GM19351 (cell line): ENCODE data around the gene OCLN.
"Not testable (repeated sequence)": the region's sequence is repeated elsewhere in the genome, so short reads cannot be mapped to it uniquely, and the experiment has no call there.

Source experiments
- ATAC-seq: cut with Tn5 transposase; IDR thresholded peaks from one replicate; pipeline ENCODE4 v1.9.1; 2021; ENCODE audit warnings: mild to moderate bottlenecking, moderate library complexity; ENCODE audit not compliant: unreplicated experiment

OCLN gene

GRCh38 chr5:69527128-69527770 is 34.7 kb downstream of the OCLN start:
- no peak for ATAC-seq

DNA sequence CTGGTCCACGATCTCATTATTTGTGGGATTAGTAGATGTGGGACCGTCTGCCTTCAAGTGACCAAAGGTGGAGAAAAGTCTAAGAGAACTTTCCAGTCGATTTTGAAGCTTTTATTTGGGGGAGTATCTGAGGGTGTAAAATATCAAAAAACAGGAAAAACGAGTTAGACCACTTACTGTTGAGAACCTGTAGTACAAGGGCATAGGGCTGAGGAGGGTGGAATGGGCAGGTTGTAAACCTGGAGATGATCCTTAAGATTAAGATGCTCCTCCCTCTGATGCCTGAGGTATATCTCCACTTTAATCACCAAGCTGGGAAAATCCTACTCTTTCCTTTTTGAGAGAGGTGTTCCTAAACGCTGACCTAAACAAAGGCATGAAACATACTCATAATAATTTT is 35.4 kb downstream of the OCLN start:
- no peak for ATAC-seq

DNA sequence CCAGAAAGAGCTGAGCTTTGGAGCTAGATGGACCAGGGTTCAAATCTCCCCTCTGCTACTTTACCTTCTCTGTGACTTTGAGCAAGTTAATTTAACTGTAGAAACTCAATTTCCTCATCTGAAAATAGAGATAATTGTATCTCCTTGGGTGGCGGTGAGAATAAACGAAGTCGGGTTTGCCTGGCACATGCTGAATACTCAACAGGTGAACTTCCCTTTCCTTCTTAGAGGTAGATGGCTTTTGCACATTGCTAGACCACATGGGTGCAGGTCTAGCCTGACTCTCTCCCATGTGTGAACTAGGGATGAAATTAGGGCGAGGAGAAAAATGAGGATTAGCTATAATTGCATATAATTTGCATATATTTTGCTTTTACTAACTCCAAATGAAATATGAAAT is 36.0 kb downstream of the OCLN start:
- ATAC-seq = no peak

DNA sequence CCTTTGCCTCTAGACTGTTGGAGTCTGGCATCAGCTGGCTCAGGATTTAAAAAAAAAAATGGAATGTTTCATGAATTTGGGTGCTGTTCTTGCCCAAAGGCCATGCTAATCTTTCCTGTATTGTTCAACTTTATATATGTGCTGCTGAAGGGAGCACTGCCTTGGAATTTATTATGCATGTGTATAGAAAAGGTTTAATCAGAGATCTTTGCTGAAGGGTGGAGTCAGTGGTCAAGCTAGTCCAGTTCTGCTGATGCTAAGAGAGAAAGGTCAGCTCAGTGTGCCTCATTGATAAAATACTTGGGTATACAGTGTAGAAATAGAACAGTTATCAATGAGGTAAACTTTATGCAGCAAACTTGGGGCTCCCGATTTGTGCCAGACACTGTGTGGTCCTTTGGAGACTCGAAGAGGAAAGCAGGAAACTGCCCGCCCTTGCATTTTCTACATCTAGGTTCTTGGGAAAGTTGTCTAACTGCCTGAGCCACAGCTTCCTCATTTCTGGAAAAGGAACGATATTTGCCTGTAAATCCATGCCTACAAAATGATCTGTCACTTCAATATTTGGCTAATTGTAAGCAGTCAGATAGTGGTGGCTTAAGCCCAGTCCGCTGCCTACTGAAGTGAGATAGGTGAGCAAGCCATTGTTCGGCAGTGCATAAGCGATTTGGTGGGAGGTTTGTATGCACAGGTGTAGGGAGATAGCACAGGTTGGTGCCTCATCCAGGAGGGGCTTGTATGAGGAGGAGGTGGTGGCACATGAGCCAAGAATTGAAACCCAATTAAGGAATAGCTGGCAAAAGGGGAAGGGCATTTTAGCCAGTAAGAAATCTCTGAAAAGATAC is 38.2 kb downstream of the OCLN start:
- ATAC-seq = no peak

DNA sequence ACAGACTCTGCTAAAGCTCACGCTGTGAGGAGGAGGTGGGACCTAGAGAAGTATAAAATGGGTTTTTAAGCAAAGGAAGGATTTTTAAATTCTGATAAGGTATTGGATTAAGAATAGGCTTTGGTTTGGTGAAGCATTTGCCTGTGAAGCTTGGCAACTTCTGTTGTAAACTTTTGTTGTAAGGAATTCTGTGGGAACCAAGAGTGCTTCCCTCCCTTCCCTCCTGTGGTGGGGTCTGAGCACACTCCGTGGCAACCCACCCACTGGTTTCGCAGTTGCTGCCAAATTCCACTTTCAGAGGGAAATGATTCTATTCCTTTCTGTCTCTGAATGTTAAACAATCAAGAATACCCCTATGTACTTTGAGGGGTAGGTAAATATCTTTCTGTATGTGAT is 38.8 kb downstream of the OCLN start:
- no peak for ATAC-seq

DNA sequence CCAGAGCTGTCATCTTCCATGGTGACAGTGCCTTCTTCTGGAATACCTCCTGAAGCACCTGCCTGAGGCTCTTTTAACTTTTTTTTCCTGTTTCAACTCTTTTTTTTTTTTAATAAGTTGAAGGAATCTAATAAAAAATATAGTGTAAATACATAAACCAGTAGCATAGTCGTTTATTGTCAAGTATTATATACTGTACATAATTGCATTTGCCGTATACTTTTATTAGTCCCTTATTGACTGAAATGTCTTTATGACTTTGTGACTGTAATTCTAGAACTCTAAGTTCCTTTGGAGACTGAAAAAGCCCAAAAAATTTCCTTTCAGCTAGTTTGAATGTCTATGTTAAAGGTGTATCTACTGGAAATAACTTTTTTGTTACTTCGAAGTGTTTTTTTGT is 45.3 kb downstream of the OCLN start:
- ATAC-seq = not testable (repeated sequence)

DNA sequence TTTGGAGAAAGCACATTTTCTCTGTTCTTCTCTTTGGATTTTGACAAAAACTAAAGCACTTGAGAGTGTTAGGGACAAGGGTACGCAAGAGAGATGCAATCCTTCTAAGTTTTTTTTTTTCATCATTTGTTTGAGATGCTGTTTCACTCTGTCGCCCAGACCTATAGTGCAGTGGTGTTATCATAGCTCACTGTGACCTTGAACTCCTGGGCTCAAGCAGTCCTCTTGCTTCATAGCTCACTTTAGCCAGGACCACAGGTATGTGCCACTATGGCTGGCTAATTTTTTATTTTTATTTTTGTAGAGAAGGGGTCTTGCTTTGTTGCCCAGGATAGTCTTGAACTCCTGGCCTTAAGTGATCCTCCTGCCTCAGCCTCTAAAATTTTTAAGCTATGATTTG is 46.1 kb downstream of the OCLN start:
- ATAC-seq = not testable (repeated sequence)

DNA sequence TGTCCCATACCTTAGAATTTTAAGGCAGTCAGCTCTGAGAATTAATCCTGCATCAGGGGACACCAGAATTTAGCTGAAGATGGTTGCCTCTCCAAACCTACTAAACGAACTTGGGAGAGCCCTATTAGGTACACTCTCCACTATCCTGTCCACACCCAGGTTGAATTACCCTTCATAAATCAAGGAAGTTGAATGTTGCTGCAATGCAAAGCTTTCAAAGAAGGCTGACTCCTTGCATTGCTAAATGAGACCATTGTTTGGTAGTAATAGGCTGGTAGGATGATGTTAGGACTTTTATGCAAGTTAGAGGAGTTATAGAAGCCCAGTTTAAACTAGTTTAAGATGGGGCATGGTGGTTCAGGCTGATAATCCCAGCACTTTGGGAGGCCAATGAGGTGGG is 48.8 kb downstream of the OCLN start:
- not testable (repeated sequence) for ATAC-seq

- not testable (repeated sequence) for ATAC-seq
Observed at GRCh38 chr5:69542838-69543618, 50.4 kb downstream of the OCLN start.

GRCh38 chr5:69544602-69545001 is 52.0 kb downstream of the OCLN start:
- not testable (repeated sequence) for ATAC-seq

DNA sequence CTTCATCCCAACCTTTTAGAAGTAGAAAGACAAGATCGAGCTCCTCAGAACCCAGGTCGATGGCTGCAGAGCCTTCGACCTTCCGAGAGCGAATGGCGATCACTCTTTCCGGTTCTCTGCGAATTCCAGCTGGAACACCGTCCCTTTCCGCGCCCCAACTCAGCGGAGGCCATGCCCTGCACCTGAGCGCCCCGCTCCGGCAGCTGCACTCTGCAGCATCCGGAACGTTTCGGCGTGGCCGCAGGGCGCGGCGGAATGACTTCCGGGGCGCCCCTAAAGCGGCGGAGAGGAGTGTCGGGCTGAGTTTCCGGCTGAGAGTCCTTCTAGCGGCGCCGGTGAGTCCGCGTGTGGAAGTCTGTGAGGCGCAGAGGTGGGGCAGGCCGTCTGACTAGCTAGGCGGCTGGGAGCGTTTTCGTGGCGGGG is 67.3 kb downstream of the OCLN start, which contains the start of gene GTF2H2C:
TSS of gene GTF2H2C (plus strand) at position 284 of the 423 bp plus-strand sequence. CDS start 4,942 bp downstream, outside the sequence.
- ATAC-seq = peak; percentile 98

DNA sequence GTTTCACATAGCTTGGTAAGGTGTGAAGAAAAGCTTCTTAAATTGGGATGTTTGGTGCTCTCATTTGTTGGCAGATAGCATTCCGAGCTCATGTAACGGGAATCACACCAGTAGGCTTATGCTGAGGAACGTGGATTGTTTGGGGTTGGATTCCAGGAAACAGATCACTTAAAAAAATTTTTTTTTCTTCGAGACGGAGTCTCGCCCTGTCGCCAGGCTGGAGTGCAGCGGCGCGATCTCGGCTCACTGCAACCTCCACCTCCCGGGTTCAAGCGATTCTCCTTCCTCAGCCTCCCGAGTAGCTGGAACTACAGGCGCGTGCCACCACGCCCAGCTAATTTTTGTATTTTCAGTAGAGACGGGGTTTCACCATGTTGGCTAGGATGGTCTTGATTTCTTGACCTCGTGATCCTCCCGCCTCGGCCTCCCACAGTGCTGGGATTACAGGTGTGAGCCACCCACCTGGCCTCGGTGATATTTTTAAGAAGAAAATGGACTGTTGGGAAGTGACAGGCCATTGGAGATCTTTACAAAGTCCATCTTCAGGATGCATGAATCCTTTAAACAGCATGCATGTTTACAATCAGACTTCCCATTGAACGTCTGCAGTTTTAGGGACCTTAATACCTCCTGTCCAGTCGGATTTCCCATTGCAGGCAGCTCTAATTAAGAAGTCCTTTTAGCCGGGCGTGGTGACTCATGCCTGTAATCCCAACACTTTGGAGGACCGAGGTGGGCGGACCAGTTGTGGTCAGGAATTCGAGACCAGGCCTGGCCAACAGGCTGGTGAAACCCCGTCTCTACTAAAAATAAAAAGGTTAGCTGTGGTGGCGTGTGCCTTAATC is 68.2 kb downstream of the OCLN start:
- ATAC-seq = not testable (repeated sequence)

- ATAC-seq = not testable (repeated sequence)
Observed at GRCh38 chr5:69566172-69566571, 73.6 kb downstream of the OCLN start.

DNA sequence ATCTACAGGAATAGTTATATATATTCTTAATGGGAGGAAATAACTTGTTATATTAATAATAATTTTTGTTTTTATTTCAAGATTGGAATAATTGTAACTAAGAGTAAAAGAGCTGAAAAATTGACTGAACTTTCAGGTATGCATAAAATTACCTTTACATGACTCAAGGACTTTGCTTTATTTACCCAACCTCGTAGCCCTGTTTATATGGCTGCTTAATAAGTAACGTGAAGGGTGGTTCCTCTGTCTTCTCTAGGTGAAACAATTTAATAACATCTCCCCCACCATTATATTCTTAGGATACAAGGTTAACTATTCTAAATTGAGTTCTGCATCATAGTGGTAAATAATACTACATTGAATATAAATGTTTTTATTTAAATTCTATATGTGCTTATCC is 75.5 kb downstream of the OCLN start:
- not testable (repeated sequence) for ATAC-seq

DNA sequence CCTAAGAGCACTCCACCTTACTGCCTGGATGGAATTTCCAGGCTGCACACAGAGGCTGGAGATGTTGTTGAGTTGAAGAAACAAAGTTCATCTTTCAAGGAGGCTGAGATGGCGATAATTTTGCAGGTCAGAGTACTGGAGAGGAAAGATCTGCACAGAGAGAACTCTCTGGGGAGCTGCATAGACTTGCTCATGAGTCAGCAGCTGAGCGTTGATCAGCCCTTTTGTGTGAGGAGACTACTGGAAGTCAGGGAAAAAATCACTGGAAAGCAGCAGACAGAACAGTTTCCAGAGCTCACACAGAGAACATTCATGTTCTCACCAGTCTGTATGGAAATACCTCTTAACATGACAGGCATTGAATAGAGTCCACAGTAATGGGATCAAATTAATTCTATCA is 90.8 kb downstream of the OCLN start:
- ATAC-seq = not testable (repeated sequence)

DNA sequence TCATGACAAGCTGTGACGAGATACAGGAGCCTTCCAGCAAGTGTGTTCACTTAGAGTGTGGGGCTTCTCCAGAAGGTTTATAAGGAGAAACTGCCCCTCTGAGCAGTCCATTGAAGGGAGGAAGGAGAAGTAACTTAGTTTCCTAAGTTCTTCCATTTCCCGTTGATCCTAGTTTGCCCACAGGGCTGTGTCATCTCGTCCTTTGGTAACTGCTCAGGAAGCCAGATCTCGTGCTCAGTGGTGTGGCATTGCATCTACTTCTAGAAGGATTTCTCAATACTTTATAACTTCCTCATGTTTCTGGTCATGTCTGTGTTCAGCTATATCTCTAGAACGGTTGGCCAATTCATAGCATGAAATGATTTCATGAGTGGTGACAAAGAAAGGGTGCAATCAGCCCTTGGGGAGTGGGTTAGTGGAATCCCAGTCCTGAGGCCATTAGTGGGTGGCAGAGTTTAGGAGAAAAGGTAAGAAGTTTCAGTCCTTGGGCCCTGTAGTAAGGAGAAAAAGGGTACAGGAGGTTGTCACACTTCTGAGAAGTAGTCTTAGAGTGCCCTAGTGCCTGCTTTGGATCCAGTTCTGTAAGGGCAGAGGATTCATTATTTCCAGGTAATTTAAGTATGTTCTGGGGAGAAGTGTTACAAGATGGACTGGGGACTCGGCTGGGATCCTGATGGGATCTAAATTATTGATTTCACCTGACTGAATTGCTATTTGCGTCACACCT is 103.7 kb downstream of the OCLN start:
- not testable (repeated sequence) for ATAC-seq

DNA sequence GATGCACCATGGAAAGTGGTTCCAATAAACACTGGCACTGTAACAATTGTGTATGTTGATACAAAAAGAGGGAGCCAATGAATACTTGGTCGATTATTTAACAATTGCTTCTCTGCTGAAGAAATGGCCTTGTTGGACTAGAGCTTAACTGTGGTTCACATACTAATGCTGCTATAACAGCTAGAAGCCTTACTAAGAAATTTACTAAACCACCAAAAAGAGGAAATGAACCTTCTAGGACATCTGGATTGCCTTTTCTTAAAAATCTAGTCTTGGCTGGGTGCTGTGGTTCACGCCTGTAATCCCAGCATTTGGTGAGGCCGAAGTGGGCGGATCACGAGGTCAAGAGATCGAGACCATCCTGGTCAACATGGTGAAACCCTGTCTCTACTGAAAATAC is 109.4 kb downstream of the OCLN start:
- peak; percentile 94 for ATAC-seq

DNA sequence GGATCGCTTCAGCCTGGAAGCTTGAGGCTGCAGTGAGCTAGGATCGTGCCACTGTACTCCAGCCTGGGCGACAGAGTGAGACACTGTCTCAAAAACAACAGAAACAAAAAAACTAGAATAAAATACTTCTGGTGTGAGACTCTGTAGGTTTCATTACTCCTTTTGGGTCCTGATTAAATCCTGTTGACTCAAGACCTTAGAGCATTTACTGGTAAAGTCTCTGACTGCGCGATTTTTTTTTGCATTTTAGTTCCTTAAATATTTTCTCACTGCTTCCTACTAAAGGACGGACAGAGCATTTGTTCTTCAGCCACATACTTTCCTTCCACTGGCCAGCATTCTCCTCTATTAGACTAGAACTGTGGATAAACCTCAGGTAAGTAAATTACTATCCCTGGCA is 114.2 kb downstream of the OCLN start:
- ATAC-seq = not testable (repeated sequence)
